ENCODE results near the gene CENPH. TPM values are rescaled to one million over a fixed set of nuclear protein-coding genes. Genes with fewer than 3 reads are reported as not detected.
"Not testable (repeated sequence)": the region's sequence is repeated elsewhere in the genome, so short reads cannot be mapped to it uniquely, and the experiment has no call there.

The CENPH gene
- total and polyA plus RNA-seq, 2 donors (not counting 1 experiment from before 2014, with no cell fraction given) = 2.8 to 11.9 TPM

DNA sequence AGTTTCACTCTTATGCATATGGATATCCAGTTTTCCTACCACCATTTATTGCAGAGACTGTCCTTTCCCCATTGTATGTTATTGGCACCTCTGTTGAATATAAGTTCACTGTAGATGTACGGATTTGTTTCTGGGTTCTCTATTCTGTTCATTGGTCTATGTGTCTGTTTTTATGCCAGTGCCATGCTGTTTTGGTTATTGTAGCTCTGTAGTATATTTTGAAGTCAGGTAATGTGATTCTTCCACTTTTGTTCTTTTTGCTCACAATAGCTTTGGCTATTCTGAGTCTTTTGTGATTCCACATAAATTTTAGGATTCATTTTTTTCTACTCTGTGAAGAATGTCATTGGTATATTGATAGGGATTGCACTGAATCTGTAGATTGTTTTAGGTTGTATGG is 48.6 kb upstream of the CENPH start:
- POLR2A ChIA-PET = no interaction called here
- no peak overlapping the region for H3K4me2 ChIP-seq (replicated peaks; ENCODE audit: low read depth, low read length, poor library complexity, severe bottlenecking)
- H4K20me1 ChIP-seq (ENCODE audit: control insufficient read depth, insufficient read depth, low read length, poor library complexity, severe bottlenecking) = no peaks in the 10 kb centered on the region
- TF ChIP-seq EZH2 (IDR thresholded peaks at IDR 0.05; ENCODE audit: borderline replicate concordance, insufficient read depth, low read depth, low read length, poor library complexity, severe bottlenecking) = no peak
- TF ChIP-seq CTCF (IDR thresholded peaks at IDR 0.05) = no peak
- Mint-ChIP-seq H3K27ac (no peak overlapping the region), H3K4me1 (peaks cover 9% of the 10 kb centered on the region), H3K4me3 (no peak overlapping the region), H3K27me3 (no peaks in the 10 kb centered on the region), H3K9me3 (ENCODE audit: insufficient read depth) (peaks cover 3% of the 10 kb centered on the region)
- H3K9ac ChIP-seq (ENCODE audit: low read length) = no peak overlapping the region
- CTCF ChIA-PET = interaction anchor here (0.9 kb wide), 1 partner anchor 11 kb away, joined by 3 read pairs; no protein-coding TSS in a partner anchor
- no peaks in the 10 kb centered on the region for H3K27me3 ChIP-seq (replicated peaks in 1 of 4; ENCODE audit: control extremely low read depth in 1 of 4, control insufficient read depth in 3 of 4, insufficient read depth in 4 of 4, low read length in 3 of 4)
- intact Hi-C loops (cut with micrococcal nuclease) = no loop called here
- no peaks in the 10 kb centered on the region for H3K79me2 ChIP-seq (ENCODE audit: control insufficient read depth, insufficient read depth, low read length)
- no peak overlapping the region for H2AFZ ChIP-seq (ENCODE audit: insufficient read depth, low read depth, low read length, poor library complexity, severe bottlenecking)
- H3K4me3 ChIP-seq (ENCODE audit: control extremely low read depth in 1 of 5, extremely low read depth in 1 of 5, insufficient read depth in 1 of 5, low read depth in 2 of 5, low read length in 4 of 5) = no peak overlapping the region
- DNase-seq (no peak), ATAC-seq (ENCODE audit: low read depth) (no peak)
- no peak overlapping the region for H3K27ac ChIP-seq (ENCODE audit: low read length in 2 of 2)
- H3K4me1 ChIP-seq (ENCODE audit: control insufficient read depth in 2 of 2, insufficient read depth in 2 of 2, low read length in 2 of 2) = peaks cover 4 to 10% of the 10 kb centered on the region in 2 donors
- peaks cover 0 to 9% (median 2%) of the 10 kb centered on the region in 3 donors for H3K9me3 ChIP-seq (ENCODE audit: control extremely low read depth in 1 of 3, control insufficient read depth in 2 of 3, insufficient read depth in 1 of 3, low read length in 2 of 3)
- no CpG with 5 or more reads among the region's 1 CpG for WGBS (ENCODE audit: insufficient coverage)
- no peaks in the 10 kb centered on the region for H3K36me3 ChIP-seq (replicated peaks in 1 of 2; ENCODE audit: control extremely low read depth in 1 of 2, control insufficient read depth in 1 of 2, extremely low read depth in 1 of 2, insufficient read depth in 2 of 2, low read length in 1 of 2)

GRCh38 chr5:69148576-69148975 is 40.8 kb upstream of the CENPH start:
- WGBS (ENCODE audit: insufficient coverage) = 97% methylated on average over 5 of the region's 7 CpGs
- DNase-seq; H3K9ac ChIP-seq (ENCODE audit: low read length); H3K27ac Mint-ChIP-seq; H3K36me3 ChIP-seq (replicated peaks in 1 of 2; ENCODE audit: control extremely low read depth in 1 of 2, control insufficient read depth in 1 of 2, extremely low read depth in 1 of 2, insufficient read depth in 2 of 2, low read length in 1 of 2); H3K4me3 ChIP-seq (ENCODE audit: control extremely low read depth in 1 of 5, extremely low read depth in 1 of 5, insufficient read depth in 1 of 5, low read depth in 2 of 5, low read length in 4 of 5); H3K4me1 Mint-ChIP-seq; H2AFZ ChIP-seq (ENCODE audit: insufficient read depth, low read depth, low read length, poor library complexity, severe bottlenecking); H3K4me2 ChIP-seq (replicated peaks; ENCODE audit: low read depth, low read length, poor library complexity, severe bottlenecking); H4K20me1 ChIP-seq (ENCODE audit: control insufficient read depth, insufficient read depth, low read length, poor library complexity, severe bottlenecking); H3K27ac ChIP-seq (ENCODE audit: low read length in 2 of 2); CTCF ChIA-PET; H3K4me3 Mint-ChIP-seq; H3K9me3 Mint-ChIP-seq (ENCODE audit: insufficient read depth); ATAC-seq (ENCODE audit: low read depth); H3K4me1 ChIP-seq (ENCODE audit: control insufficient read depth in 2 of 2, insufficient read depth in 2 of 2, low read length in 2 of 2); POLR2A ChIA-PET; H3K9me3 ChIP-seq (ENCODE audit: control extremely low read depth in 1 of 3, control insufficient read depth in 2 of 3, insufficient read depth in 1 of 3, low read length in 2 of 3); H3K27me3 ChIP-seq (replicated peaks in 1 of 4; ENCODE audit: control extremely low read depth in 1 of 4, control insufficient read depth in 3 of 4, insufficient read depth in 4 of 4, low read length in 3 of 4); H3K27me3 Mint-ChIP-seq; H3K79me2 ChIP-seq (ENCODE audit: control insufficient read depth, insufficient read depth, low read length); intact Hi-C loops (cut with micrococcal nuclease): not testable (repeated sequence)

Data from B cell (primary cell).